SU-DHL-6 (cell line): ENCODE data around the gene ZNF593.

Experiments
- H2AFZ ChIP-seq: fragments of 200-600 bp; sonication (generic); 2 replicates; pipeline ENCODE4 v1.6.1; 2014; ENCODE audit warnings: low read depth, mild to moderate bottlenecking, moderate library complexity, mixed read lengths, antibody characterized with exemption, low read length; ENCODE audit not compliant: severe bottlenecking
- H3F3A ChIP-seq: fragments of 200-600 bp; shearing (Covaris generic); 2 replicates; pipeline ENCODE4 v1.6.0; 2016; ENCODE audit warnings: antibody characterized with exemption, mild to moderate bottlenecking; ENCODE audit not compliant: insufficient read depth
- H3K27ac ChIP-seq: fragments of 200-600 bp; sonication (generic); 2 replicates; pipeline ENCODE4 v1.5.1; 2016; ENCODE audit warnings: low read depth, mild to moderate bottlenecking, low read length, moderate library complexity, mixed read lengths
- H3K27me3 ChIP-seq: fragments of 200-600 bp; sonication (generic), shearing (Covaris generic); 2 replicates; pipeline ENCODE4 v1.6.0; 2014; ENCODE audit warnings: mild to moderate bottlenecking, low read length
- H3K36me3 ChIP-seq: fragments of 200-600 bp; sonication (generic); 2 replicates; pipeline ENCODE4 v1.6.1; 2014; ENCODE audit warnings: mild to moderate bottlenecking, low read length, mixed read lengths
- H3K4me2 ChIP-seq: fragments of 300-600, 200-600 bp; shearing (Covaris generic), sonication (generic); 2 replicates; pipeline ENCODE4 v1.6.0; 2014; ENCODE audit warnings: low read length, low read depth, mild to moderate bottlenecking; ENCODE audit not compliant: poor library complexity, severe bottlenecking
- H3K4me3 ChIP-seq: fragments of 200-600 bp; sonication (generic); 2 replicates; pipeline ENCODE4 v1.5.1; 2014; ENCODE audit warnings: antibody characterized with exemption, low read length, mild to moderate bottlenecking, mixed read lengths; ENCODE audit not compliant: insufficient read depth, poor library complexity, severe bottlenecking
- H3K79me2 ChIP-seq: fragments of 200-600 bp; sonication (generic); 2 replicates; pipeline ENCODE4 v1.6.1; 2014; ENCODE audit warnings: mild to moderate bottlenecking, low read length, moderate library complexity; ENCODE audit not compliant: insufficient read depth
- H3K9ac ChIP-seq: fragments of 200-600 bp; sonication (generic); 2 replicates; pipeline ENCODE4 v1.7.0; 2014; ENCODE audit warnings: mild to moderate bottlenecking, low read length
- H3K9me2 ChIP-seq: fragments of 200-600 bp; sonication (generic); replicated peaks from 2 replicates; pipeline ENCODE4 v1.6.1; 2014; ENCODE audit warnings: low read length; ENCODE audit not compliant: insufficient read depth
- H3K9me3 ChIP-seq: fragments of 200-600 bp; sonication (generic); 2 replicates; pipeline ENCODE4 v1.6.1; 2014; ENCODE audit warnings: low read length, mixed read lengths; ENCODE audit not compliant: insufficient read depth
- H4K20me1 ChIP-seq: fragments of 200-600 bp; sonication (generic); 2 replicates; pipeline ENCODE4 v1.6.1; 2014; ENCODE audit warnings: low read depth, mild to moderate bottlenecking, antibody characterized with exemption, low read length, moderate library complexity, mixed read lengths
- CTCF ChIP-seq: fragments of 200-600 bp; sonication (generic); IDR thresholded peaks from one replicate; pipeline ENCODE4 v1.5.1; 2017; ENCODE audit warnings: antibody characterized with exemption, mild to moderate bottlenecking, low read length, moderate library complexity; ENCODE audit not compliant: insufficient read depth, poor library complexity, severe bottlenecking
- EZH2phosphoT487 ChIP-seq: fragments of 200-600 bp; sonication (generic), shearing (Covaris generic); conservative IDR thresholded peaks from 2 replicates; pipeline ENCODE4 v1.6.1; 2018; ENCODE audit warnings: mild to moderate bottlenecking, antibody characterized with exemption, low read length, moderate library complexity, mixed read lengths

The ZNF593 gene

GRCh38 chr1:26188477-26188876 lies 18.8 kb downstream of the ZNF593 start:
- Histone ChIP-seq H3K36me3 (no peaks in the 10 kb centered on the region), H3K27ac (no peak overlapping the region)

GRCh38 chr1:26189331-26189730 lies 19.6 kb downstream of the ZNF593 start:
- H3K36me3 ChIP-seq: no peaks in the 10 kb centered on the region
- no peaks in the 10 kb centered on the region for H3K79me2 ChIP-seq
- H3K27me3 ChIP-seq: no peaks in the 10 kb centered on the region
- TF ChIP-seq EZH2phosphoT487 (no peak), CTCF (no peak)
- H3K9me3 ChIP-seq: no peaks in the 10 kb centered on the region
- no peak overlapping the region for H2AFZ ChIP-seq
- no peaks in the 10 kb centered on the region for H3K9me2 ChIP-seq
- H3K27ac ChIP-seq: no peak overlapping the region
- H3K4me2 ChIP-seq: no peak overlapping the region
- H3K4me3 ChIP-seq: no peak overlapping the region
- no peaks in the 10 kb centered on the region for H4K20me1 ChIP-seq
- no peak overlapping the region for H3K9ac ChIP-seq
- H3F3A ChIP-seq: no peaks in the 10 kb centered on the region

More at GRCh38 chr1:26188477-26188876, 18.8 kb downstream of the ZNF593 start:
- H3K4me2 ChIP-seq: no peak overlapping the region
- TF ChIP-seq EZH2phosphoT487 (no peak), CTCF (no peak)
- no peaks in the 10 kb centered on the region for H4K20me1 ChIP-seq
- no peaks in the 10 kb centered on the region for H3K27me3 ChIP-seq
- H3F3A ChIP-seq: no peaks in the 10 kb centered on the region
- H3K4me3 ChIP-seq: no peak overlapping the region
- H3K9me3 ChIP-seq: no peaks in the 10 kb centered on the region
- H2AFZ ChIP-seq: no peak overlapping the region
- no peaks in the 10 kb centered on the region for H3K9me2 ChIP-seq
- H3K9ac ChIP-seq: no peak overlapping the region
- no peaks in the 10 kb centered on the region for H3K79me2 ChIP-seq

- no peaks in the 10 kb centered on the region for H3K36me3 ChIP-seq
- no peaks in the 10 kb centered on the region for H3F3A ChIP-seq
- no peaks in the 10 kb centered on the region for H3K79me2 ChIP-seq
- TF ChIP-seq CTCF (no peak), EZH2phosphoT487 (no peak)
- H4K20me1 ChIP-seq: no peaks in the 10 kb centered on the region
- no peaks in the 10 kb centered on the region for H3K27me3 ChIP-seq
- no peak overlapping the region for H3K4me2 ChIP-seq
- no peak overlapping the region for H2AFZ ChIP-seq
- H3K9me2 ChIP-seq: no peaks in the 10 kb centered on the region
- H3K9ac ChIP-seq: no peak overlapping the region
- H3K4me3 ChIP-seq: no peak overlapping the region
- H3K27ac ChIP-seq: no peak overlapping the region
- no peaks in the 10 kb centered on the region for H3K9me3 ChIP-seq
Measured at GRCh38 chr1:26189751-26190275, 20.1 kb downstream of the ZNF593 start.
